Right lobe of liver (tissue), 6 donors: ENCODE data around the gene DHRS7. TPM values are rescaled to one million over a fixed set of nuclear protein-coding genes. Genes with fewer than 3 reads are reported as not detected.

Experiments used
- ATAC-seq, 4 donors: fragments of 200-7000 bp; cut with Tn5 transposase; one replicate each; pipeline ENCODE4 v1.9.1; 2020; ENCODE audit warnings: mild to moderate bottlenecking in 4 of 4, moderate library complexity in 4 of 4
- DNase-seq, 3 donors: peaks; one replicate each; pipeline ENCODE4 v3.0.0-alpha.2; 2020
- H3K27ac ChIP-seq, 3 donors: fragments of 200-600 bp; one replicate each; pipeline ENCODE4 v1.8.0; 2022
- H3K27me3 ChIP-seq, 2 donors: fragments of 200-600 bp; one replicate each; pipeline ENCODE4 v1.8.0; 2022
- H3K36me3 ChIP-seq, 4 donors: fragments of 200-600 bp; sonication (generic) in 1 of 4; one replicate each; pipeline versions ENCODE4 v1.5.1 to v1.8.0; 2017 to 2022; ENCODE audit warnings: control low read depth in 1 of 4
- H3K4me1 ChIP-seq, 4 donors: fragments of 200-600 bp; sonication (generic) in 1 of 4; one replicate each; pipeline versions ENCODE4 v1.5.1 to v1.8.0; 2017 to 2022; ENCODE audit warnings: control low read depth in 1 of 4
- H3K4me3 ChIP-seq, 3 donors: fragments of 200-600 bp; one replicate each; pipeline ENCODE4 v1.8.0; 2022
- H3K9me3 ChIP-seq, 4 donors: fragments of 200-600 bp; sonication (generic) in 1 of 4; one replicate each; pipeline versions ENCODE4 v1.5.1 to v1.8.0; 2017 to 2022; ENCODE audit warnings: control low read depth in 1 of 4
- CTCF ChIP-seq, 4 donors: fragments of 200-600 bp in 3 of 4; fragments of 450-650 bp in 1 of 4; IDR thresholded peaks; one replicate each; pipeline versions ENCODE4 v1.5.1 to v1.8.0; 2016 to 2022; ENCODE audit warnings: antibody characterized with exemption in 4 of 4, mild to moderate bottlenecking in 2 of 4
- POLR2A ChIP-seq: fragments of 450-650 bp; IDR thresholded peaks from one replicate; pipeline ENCODE4 v1.6.1; 2017; ENCODE audit warnings: antibody characterized with exemption, mild to moderate bottlenecking
- WGBS: methylation state at CpG from one replicate; pipeline ENCODE4 v1.1.6; 2018; ENCODE audit warnings: low coverage, low lambda C conversion rate; ENCODE audit not compliant: insufficient coverage; ENCODE audit errors: missing lambda C conversion rate; 5-methylcytosine and 5-hydroxymethylcytosine counted together
- intact Hi-C, 2 donors: fragments of 100-400 bp; cut with DNase I; formaldehyde crosslinking; loops; one replicate each; pipeline versions ENCODE4 v1.11.2 to v1.14.1; 2022
- total RNA-seq, 6 experiments: library from RNA; depleted of rRNA in 2 of 6; stranded (reverse); fragments of >200 nt in 2 of 6; fragmentation: NEBNext Ultra II Directional in 3 of 6; extraction: Animal tissue kit (Norgen Biotek cat#: 25700) in 3 of 6; gene quantifications; one replicate each; pipeline versions ENCODE4 v1.1.0 to v1.2.4, GENCODE V29; 2016 to 2023
- donor health status: DM: no; HTN: yes; CAD: no.
- donor health status: DM: no; HTN: no; CAD: no.
- donor health status: DM: no; HTN: no; CAD: no.
- donor health status: DM: no; HTN: yes; CAD: no.
- donor health status: DM: no; HTN: yes; CAD: no.

DHRS7 gene
- total RNA-seq, 6 experiments from 2014 or later: 65.0 to 153 (median 116) TPM

GRCh38 chr14:60175255-60175902 is 10.2 kb upstream of the DHRS7 start:
- no peak for DNase-seq
- TF ChIP-seq POLR2A (no peak), CTCF (IDR thresholded peaks at IDR 0.05) (no peak)
- no peaks in the 10 kb centered on the region for H3K4me1 ChIP-seq
- ATAC-seq: no peak
- H3K27me3 ChIP-seq: no peaks in the 10 kb centered on the region
- no peak overlapping the region for H3K27ac ChIP-seq
- H3K9me3 ChIP-seq: no peaks in the 10 kb centered on the region
- no peaks in the 10 kb centered on the region for H3K36me3 ChIP-seq
- 20% methylated on average over 1 of the region's 2 CpGs for WGBS
- no peak overlapping the region for H3K4me3 ChIP-seq
- intact Hi-C loops: no loop called here

GRCh38 chr14:60174352-60175254 is 9.4 kb upstream of the DHRS7 start:
- H3K27me3 ChIP-seq: no peaks in the 10 kb centered on the region
- intact Hi-C loops: no loop called here
- H3K4me1 ChIP-seq: no peaks in the 10 kb centered on the region
- 83% methylated on average over 9 of the region's 11 CpGs for WGBS
- H3K4me3 ChIP-seq: no peak overlapping the region
- H3K36me3 ChIP-seq: no peaks in the 10 kb centered on the region
- H3K27ac ChIP-seq: no peak overlapping the region
- TF ChIP-seq CTCF (IDR thresholded peaks at IDR 0.05) (no peak), POLR2A (no peak)
- ATAC-seq: no peak
- H3K9me3 ChIP-seq: no peaks in the 10 kb centered on the region
- DNase-seq: no peak

GRCh38 chr14:60171690-60172089 is 6.5 kb upstream of the DHRS7 start:
- intact Hi-C loops: no loop called here
- Histone ChIP-seq H3K4me1 (no peaks in the 10 kb centered on the region), H3K36me3 (no peaks in the 10 kb centered on the region), H3K9me3 (no peaks in the 10 kb centered on the region), H3K27me3 (no peaks in the 10 kb centered on the region), H3K27ac (no peak overlapping the region), H3K4me3 (no peak overlapping the region)
- ATAC-seq (no peak), DNase-seq (no peak)
- 59% methylated on average over 2 of the region's 2 CpGs for WGBS
- TF ChIP-seq POLR2A (no peak), CTCF (IDR thresholded peaks at IDR 0.05) (no peak)

GRCh38 chr14:60170948-60171347 is 5.8 kb upstream of the DHRS7 start:
- Histone ChIP-seq H3K27me3 (no peaks in the 10 kb centered on the region), H3K36me3 (no peaks in the 10 kb centered on the region), H3K9me3 (no peaks in the 10 kb centered on the region), H3K27ac (no peak overlapping the region), H3K4me3 (no peak overlapping the region), H3K4me1 (no peaks in the 10 kb centered on the region)
- ATAC-seq (no peak), DNase-seq (no peak)
- intact Hi-C loops: no loop called here
- WGBS: 61% methylated on average over 4 of the region's 4 CpGs
- TF ChIP-seq POLR2A: no peak
- TF ChIP-seq CTCF (IDR thresholded peaks at IDR 0.05): no peak
